Heart left ventricle (tissue), 16 donors: ENCODE data around the gene RNASE2. TPM values are rescaled to one million over a fixed set of nuclear protein-coding genes. Genes with fewer than 3 reads are reported as not detected.

Source experiments
- ATAC-seq, 4 donors: fragments of 200-7000 bp; cut with Tn5 transposase; one replicate each; pipeline ENCODE4 v1.9.1; 2020 to 2022; ENCODE audit warnings: moderate library complexity in 4 of 4, mild to moderate bottlenecking in 3 of 4, moderate number of reproducible peaks in 1 of 4
- DNase-seq, 5 donors: peaks; one replicate each; pipeline ENCODE4 v3.0.0-alpha.2; 2020
- H3K27ac ChIP-seq, 12 donors: fragments of 200-600 bp; sonication (generic) in 4 of 12; one replicate each; pipeline versions ENCODE4 v1.5.0 to v1.8.0; 2016 to 2022; ENCODE audit warnings: mild to moderate bottlenecking in 2 of 12
- H3K27me3 ChIP-seq, 9 donors: fragments of 200-600 bp; sonication (generic) in 2 of 9; one replicate each; pipeline versions ENCODE4 v1.5.1 to v1.8.0; 2016 to 2022; ENCODE audit warnings: mild to moderate bottlenecking in 3 of 9
- H3K36me3 ChIP-seq, 9 donors: fragments of 200-600 bp; sonication (generic) in 2 of 9; one replicate each; pipeline versions ENCODE4 v1.5.0 to v1.8.0; 2018 to 2022; ENCODE audit warnings: mild to moderate bottlenecking in 2 of 9
- H3K4me1 ChIP-seq, 12 donors: fragments of 200-600 bp; sonication (generic) in 4 of 12; one replicate each; pipeline versions ENCODE4 v1.5.0 to v1.8.0; 2016 to 2022; ENCODE audit warnings: mild to moderate bottlenecking in 3 of 12
- H3K4me3 ChIP-seq, 12 donors: fragments of 200-600 bp; sonication (generic) in 4 of 12; one replicate each; pipeline versions ENCODE4 v1.5.0 to v1.8.0; 2017 to 2022; ENCODE audit warnings: mild to moderate bottlenecking in 9 of 12, moderate library complexity in 4 of 12
- H3K9me3 ChIP-seq, 12 donors: fragments of 200-600 bp; sonication (generic) in 4 of 12; one replicate each; pipeline versions ENCODE4 v1.5.0 to v1.8.0; 2016 to 2022; ENCODE audit warnings: mild to moderate bottlenecking in 1 of 12
- CTCF ChIP-seq, 12 donors: fragments of 200-600 bp; sonication (generic) in 4 of 12; IDR thresholded peaks; one replicate each; pipeline versions ENCODE4 v1.5.0 to v1.8.0; 2018 to 2022; ENCODE audit warnings: antibody characterized with exemption in 12 of 12, mild to moderate bottlenecking in 5 of 12
- POLR2A ChIP-seq, 2 donors: fragments of 450-650 bp; IDR thresholded peaks; one replicate each; pipeline ENCODE4 v1.6.1; 2017; ENCODE audit warnings: antibody characterized with exemption in 2 of 2, mild to moderate bottlenecking in 2 of 2, moderate library complexity in 2 of 2
- WGBS, 4 donors: extraction: QIAGEN DNeasy Blood & Tissue Kit in 2 of 4; methylation state at CpG; one replicate each; pipeline versions ENCODE4 v1.1.5 to v1.1.7; 2013 to 2018; 5-methylcytosine and 5-hydroxymethylcytosine counted together
- intact Hi-C, 10 donors: fragments of 100-400 bp; cut with DNase I; formaldehyde crosslinking; loops; one replicate each; pipeline versions ENCODE4 v1.11.1 to v1.14.2; 2022
- polyA plus RNA-seq, 2 donors: library from polyadenylated mRNA; stranded (reverse); fragments of 200-250 nt; gene quantifications; one replicate each; pipeline ENCODE4 v1.2.3, GENCODE V29; 2013
- total RNA-seq, 9 donors: library from RNA; depleted of rRNA in 2 of 9; stranded (reverse); fragments of >200 nt in 2 of 9; fragmentation: NEBNext Ultra II Directional in 3 of 9; extraction: Animal tissue kit (Norgen Biotek cat#: 25700) in 3 of 9; gene quantifications; one replicate each; pipeline versions ENCODE4 v1.1.0 to v1.2.4, GENCODE V29; 2016 to 2023
- donor health status: ischemic (EF 13 %, LVEDD 7.1; RV severe dilation, severe dysfunction).
- donor health status: healthy with polysubstance abuse.
- donor health status: DM: no; HTN: yes; CAD: no.
- donor health status: DM: no; HTN: no; CAD: no.
- donor health status: ischemic (EF 25% LVEDD 6.9; RV normal size, moderate dysfunction).
- donor health status: ischemic (EF 25% LVEDD 5.7; RV mildly dilated, moderate dysfunction).
- donor health status: healthy.
- donor health status: DM: yes; HTN: yes; CAD: no.
- donor health status: ischemic (EF 35%, LVEDD 5.7; RV mildly dilated, moderate dysfunction).
- donor health status: nonischemic (EF 11% LVEDD 7.7; RV severe dilation, severe dysfunction).
- donor health status: DM: yes; HTN: yes; CAD: no.
- donor health status: PGD.
- donor health status: ischemic (EF 29% LVEDD 5.4; RV normal size, mild dysfunction).
- donor health status: nonischemic (EF 23%, LVEDD 6.1; RV moderate dilation, normal function).

RNASE2 gene
- total and polyA plus RNA-seq, 11 donors, result 0.80 to 16.6 (median 2.5) TPM; not detected in 3

- intact Hi-C loops, result no loop called here
- peaks cover 0 to 14% (median 1%) of the 10 kb centered on the region in 12 donors for H3K4me1 ChIP-seq
- ATAC-seq, result peak in 3 of 4 donors; percentile 60 to 79 (median 71)
- no peak within 1 kb of the TSS for H3K4me3 ChIP-seq
- WGBS, 4 donors, result 52 to 63% (median 56%) methylated on average over 6 of the region's 6 CpGs
- no peaks in the 10 kb centered on the region for H3K9me3 ChIP-seq
- TF ChIP-seq POLR2A (IDR thresholded peaks at IDR 0.05), result no peak
- TF ChIP-seq CTCF (IDR thresholded peaks at IDR 0.05), result no peak
- H3K27me3 ChIP-seq, result no peaks in the 10 kb centered on the region
- peaks cover 0 to 42% (median 35%) of the 10 kb centered on the region in 9 donors for H3K36me3 ChIP-seq
- DNase-seq, result peak in 3 of 5 donors; percentile 41 to 52 (median 50)
- no peak within 1 kb of the TSS for H3K27ac ChIP-seq
These were observed 43.5 kb downstream of the RNASE2 start, which contains the start of gene SLC39A2 for GRCh38 chr14:20998674-20999366. TSS of gene SLC39A2 (plus strand) at chr14:20999293. CDS start at chr14:20999447, 154 bp downstream.

- no peak for DNase-seq
- intact Hi-C loops, result no loop called here
- Histone ChIP-seq H3K27me3 (no peaks in the 10 kb centered on the region), H3K9me3 (no peaks in the 10 kb centered on the region), H3K27ac (no peak overlapping the region), H3K4me1 (peaks cover 0 to 17% (median 1%) of the 10 kb centered on the region in 12 donors), H3K4me3 (no peak overlapping the region), H3K36me3 (peaks cover 0 to 34% (median 27%) of the 10 kb centered on the region in 9 donors)
- WGBS, 4 donors, result 73 to 81% (median 77%) methylated on average over 4 of the region's 4 CpGs
- no peak for ATAC-seq
- TF ChIP-seq CTCF (IDR thresholded peaks at IDR 0.05) (no peak), POLR2A (IDR thresholded peaks at IDR 0.05) (no peak)
These were observed 44.3 kb downstream of the RNASE2 start for GRCh38 chr14:20999591-20999990.

- DNase-seq, result no peak
- peak in 2 of 4 donors; percentile 8 to 25 for ATAC-seq
- Histone ChIP-seq H3K4me1 (peaks cover 0 to 17% (median 4%) of the 10 kb centered on the region in 12 donors), H3K27me3 (no peaks in the 10 kb centered on the region), H3K4me3 (no peak overlapping the region), H3K9me3 (no peaks in the 10 kb centered on the region), H3K36me3 (peaks cover 0 to 18% (median 11%) of the 10 kb centered on the region in 9 donors), H3K27ac (no peak overlapping the region)
- intact Hi-C loops, result no loop called here
- WGBS, 4 donors, result 52 to 67% (median 64%) methylated on average over 6 to 7 of the region's 7 CpGs
- no peak for TF ChIP-seq CTCF (IDR thresholded peaks at IDR 0.05)
- no peak for TF ChIP-seq POLR2A (IDR thresholded peaks at IDR 0.05)
These were observed 45.9 kb downstream of the RNASE2 start for GRCh38 chr14:21001218-21001617.

- Histone ChIP-seq H3K27ac (peak overlapping the region; percentile 33 to 76 (median 62)), H3K9me3 (no peaks in the 10 kb centered on the region), H3K4me1 (peaks cover 0 to 17% (median 4%) of the 10 kb centered on the region in 12 donors), H3K4me3 (peak overlapping the region; percentile 2 to 69 (median 45)), H3K27me3 (no peaks in the 10 kb centered on the region), H3K36me3 (no peaks in the 10 kb centered on the region)
- TF ChIP-seq CTCF (IDR thresholded peaks at IDR 0.05), result no peak
- no peak for TF ChIP-seq POLR2A (IDR thresholded peaks at IDR 0.05)
- ATAC-seq (peak; percentile 69 to 74 (median 72)), DNase-seq (peak in 4 of 5 donors; percentile 44 to 61 (median 46))
- 48 to 71% (median 59%) methylated on average over 14 of the region's 14 CpGs for WGBS, 4 donors
- intact Hi-C loops, result no loop called here
These were observed 48.6 kb downstream of the RNASE2 start for GRCh38 chr14:21003788-21004346.
